DND-41 (cell line): ENCODE data around the gene DCLRE1C.

Experiments used
- CTCF ChIP-seq: IDR thresholded peaks from 2 replicates; pipeline ENCODE4 v1.5.1; 2012; ENCODE audit warnings: borderline replicate concordance, low read length, moderate library complexity, mild to moderate bottlenecking; ENCODE audit not compliant: poor library complexity, severe bottlenecking; ENCODE audit errors: extremely low read depth
- EZH2 ChIP-seq: IDR thresholded peaks from 3 replicates; pipeline ENCODE4 v1.6.1; 2012; ENCODE audit warnings: borderline replicate concordance, low read depth, mild to moderate bottlenecking, moderate library complexity, low read length, inconsistent platforms; ENCODE audit not compliant: severe bottlenecking

GRCh38 chr10:14860791-14861190 lies 93.1 kb downstream of the DCLRE1C start:
- TF ChIP-seq CTCF (no peak), EZH2 (no peak)
